Spleen (tissue), 7 donors: ENCODE results near the gene RPL37.

Experiments used
- CTCF ChIP-seq, 11 experiments: fragments of 200-600 bp in 7 of 11; fragments of 450-650 bp in 4 of 11; sonication (generic) in 4 of 11; IDR thresholded peaks in 8 of 11; conservative IDR thresholded peaks in 3 of 11; 1 replicate in 7 of 11; 2 replicates in 4 of 11; pipeline versions ENCODE4 v1.4.0 to v1.8.0; 2016 to 2021; ENCODE audit warnings: antibody characterized with exemption in 11 of 11, inconsistent platforms in 4 of 11, mild to moderate bottlenecking in 1 of 11
- POLR2A ChIP-seq, 3 donors: fragments of 450-650 bp; IDR thresholded peaks; one replicate each; pipeline ENCODE4 v1.5.1; 2017; ENCODE audit warnings: antibody characterized with exemption in 3 of 3, mild to moderate bottlenecking in 1 of 3
- donor health status: DM: no; HTN: no; CAD: no; lungs with moderate emphysema.
- donor health status: DM: no; HTN: no; CAD: no.
- donor health status: DM: no; HTN: no; CAD: no.

- TF ChIP-seq POLR2A (IDR thresholded peaks at IDR 0.05), result no peak
- TF ChIP-seq CTCF (IDR thresholded peaks at IDR 0.05 in 8 of 11, conservative IDR thresholded peaks at IDR 0.05 in 3 of 11), result no peak
Observed at GRCh38 chr5:40844565-40844964, 9.5 kb upstream of the RPL37 start.
